ENCODE measurements around the gene WSCD2.

- no peak for TF ChIP-seq CTCF (IDR thresholded peaks at IDR 0.05)
- TF ChIP-seq POLR2A (IDR thresholded peaks at IDR 0.05) = no peak
- no peak for TF ChIP-seq EP300 (IDR thresholded peaks at IDR 0.05)
Observed at GRCh38 chr12:108196921-108197320, 67.8 kb downstream of the WSCD2 start.

All from ovary (tissue), 3 donors.